Measurements from ENCODE around the gene CCDC13. TPM values are rescaled to one million over a fixed set of nuclear protein-coding genes. Genes with fewer than 3 reads are reported as not detected.

The CCDC13 gene
- total RNA-seq, 1 experiment from 2014 or later, result 2.3 TPM

DNA sequence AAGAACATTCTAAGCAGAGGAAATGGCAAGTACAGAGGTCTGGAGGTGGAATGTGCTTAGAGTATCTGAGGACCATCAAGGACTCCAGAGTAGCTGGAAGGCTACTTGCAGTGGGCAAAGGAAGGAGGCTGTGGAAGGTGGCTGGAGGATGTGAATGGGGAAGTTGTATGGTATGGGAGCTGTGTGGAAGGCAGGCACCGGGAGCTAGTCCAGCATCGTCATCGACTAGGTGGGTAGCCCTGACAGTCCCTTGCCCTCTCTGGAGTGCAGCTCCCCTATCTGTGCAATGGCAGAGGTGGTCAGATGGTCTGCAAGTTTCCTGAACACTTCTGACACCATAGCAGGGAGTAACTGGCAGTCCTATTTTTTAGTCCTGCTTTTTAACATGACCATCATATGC, 19.3 kb downstream of the CCDC13 start:
- BruUV-seq (replicated peaks), result no TSS peak
- RAD21 ChIA-PET (ENCODE audit: low non-redundant PET in 1 of 2, low total read pairs in 2 of 2, uncharacterized antibody in 2 of 2, unreplicated experiment in 2 of 2), result no interaction called here
- Histone ChIP-seq H3K9me2 (ENCODE audit: insufficient read depth) (no peaks in the 10 kb centered on the region), H3K79me2 (ENCODE audit: insufficient read depth, low read length) (no peaks in the 10 kb centered on the region), H3K9ac (ENCODE audit: low read length) (no peak overlapping the region), H3K4me2 (ENCODE audit: low read length) (no peak overlapping the region), H3K4me3 (replicated peaks in 1 of 2; ENCODE audit: low read depth in 1 of 2, low read length in 2 of 2) (no peak overlapping the region), H3K36me3 (ENCODE audit: control insufficient read depth in 1 of 2, insufficient read depth in 2 of 2, low read length in 2 of 2) (no peaks in the 10 kb centered on the region), H3K4me1 (ENCODE audit: control insufficient read depth in 1 of 2, insufficient read depth in 2 of 2, low read length in 2 of 2) (no peaks in the 10 kb centered on the region), H4K20me1 (ENCODE audit: insufficient read depth) (no peaks in the 10 kb centered on the region), H3K9me3 (ENCODE audit: control insufficient read depth in 1 of 2, insufficient read depth in 1 of 2, low read depth in 1 of 2, low read length in 2 of 2) (no peaks in the 10 kb centered on the region), H3K27ac (ENCODE audit: low read depth, low read length) (no peak overlapping the region), H2AFZ (ENCODE audit: low read depth, low read length, poor library complexity, severe bottlenecking) (no peak overlapping the region), H3K27me3 (ENCODE audit: insufficient read depth, low read length) (no peaks in the 10 kb centered on the region)
- TF ChIP-seq CEBPB (IDR thresholded peaks at IDR 0.05; ENCODE audit: low read depth), result no peak
- TF ChIP-seq TCF7L2 (IDR thresholded peaks at IDR 0.05; ENCODE audit: borderline replicate concordance, extremely low read depth, insufficient read depth, insufficient read length), result no peak
- no peak for TF ChIP-seq POLR2A (IDR thresholded peaks at IDR 0.05; ENCODE audit: borderline replicate concordance, extremely low read depth, insufficient read depth, insufficient read length)
- no peak for TF ChIP-seq CBX3 (IDR thresholded peaks at IDR 0.05; ENCODE audit: low read depth)
- TF ChIP-seq ZFX (IDR thresholded peaks at IDR 0.05), result no peak
- no peak for TF ChIP-seq FOSL1 (IDR thresholded peaks at IDR 0.05; ENCODE audit: low read depth)
- no peak for TF ChIP-seq CTCF (IDR thresholded peaks at IDR 0.05 in 2 of 3, conservative IDR thresholded peaks at IDR 0.05 in 1 of 3; ENCODE audit: borderline replicate concordance in 1 of 3, insufficient read depth in 1 of 3, low read depth in 2 of 3, low read length in 2 of 3)
- no peak for TF ChIP-seq SP1 (IDR thresholded peaks at IDR 0.05; ENCODE audit: low read depth)
- TF ChIP-seq EZH2phosphoT487 (IDR thresholded peaks at IDR 0.05; ENCODE audit: borderline replicate concordance), result no peak
- no peak for TF ChIP-seq JUND (IDR thresholded peaks at IDR 0.05)
- no peak for DNase-seq (ENCODE audit: low read depth, low spot score)
- CTCF ChIA-PET, result interaction anchor here (0.9 kb wide), 1 partner anchor 8 kb away, joined by 3 read pairs; no protein-coding TSS in a partner anchor
- intact Hi-C loops (cut with micrococcal nuclease), result no loop called here
- POLR2A ChIA-PET, result no interaction called here
- ATAC-seq, result no peak

GRCh38 chr3:42752961-42753360, 20.1 kb downstream of the CCDC13 start:
- no peak overlapping the region for H3K9ac ChIP-seq (ENCODE audit: low read length)
- H4K20me1 ChIP-seq (ENCODE audit: insufficient read depth), result no peaks in the 10 kb centered on the region
- POLR2A ChIA-PET, result no interaction called here
- no TSS peak for BruUV-seq (replicated peaks)
- no peak overlapping the region for H3K4me2 ChIP-seq (ENCODE audit: low read length)
- DNase-seq (ENCODE audit: low read depth, low spot score) (no peak), ATAC-seq (no peak)
- H3K79me2 ChIP-seq (ENCODE audit: insufficient read depth, low read length), result no peaks in the 10 kb centered on the region
- H3K36me3 ChIP-seq (ENCODE audit: control insufficient read depth in 1 of 2, insufficient read depth in 2 of 2, low read length in 2 of 2), result no peaks in the 10 kb centered on the region
- RAD21 ChIA-PET (ENCODE audit: low non-redundant PET in 1 of 2, low total read pairs in 2 of 2, uncharacterized antibody in 2 of 2, unreplicated experiment in 2 of 2), result no interaction called here
- CTCF ChIA-PET, result no interaction called here
- no peak overlapping the region for H3K4me3 ChIP-seq (replicated peaks in 1 of 2; ENCODE audit: low read depth in 1 of 2, low read length in 2 of 2)
- no peak overlapping the region for H2AFZ ChIP-seq (ENCODE audit: low read depth, low read length, poor library complexity, severe bottlenecking)
- H3K4me1 ChIP-seq (ENCODE audit: control insufficient read depth in 1 of 2, insufficient read depth in 2 of 2, low read length in 2 of 2), result no peaks in the 10 kb centered on the region
- no peak overlapping the region for H3K27ac ChIP-seq (ENCODE audit: low read depth, low read length)
- no peaks in the 10 kb centered on the region for H3K27me3 ChIP-seq (ENCODE audit: insufficient read depth, low read length)
- TF ChIP-seq, protein P1, sequence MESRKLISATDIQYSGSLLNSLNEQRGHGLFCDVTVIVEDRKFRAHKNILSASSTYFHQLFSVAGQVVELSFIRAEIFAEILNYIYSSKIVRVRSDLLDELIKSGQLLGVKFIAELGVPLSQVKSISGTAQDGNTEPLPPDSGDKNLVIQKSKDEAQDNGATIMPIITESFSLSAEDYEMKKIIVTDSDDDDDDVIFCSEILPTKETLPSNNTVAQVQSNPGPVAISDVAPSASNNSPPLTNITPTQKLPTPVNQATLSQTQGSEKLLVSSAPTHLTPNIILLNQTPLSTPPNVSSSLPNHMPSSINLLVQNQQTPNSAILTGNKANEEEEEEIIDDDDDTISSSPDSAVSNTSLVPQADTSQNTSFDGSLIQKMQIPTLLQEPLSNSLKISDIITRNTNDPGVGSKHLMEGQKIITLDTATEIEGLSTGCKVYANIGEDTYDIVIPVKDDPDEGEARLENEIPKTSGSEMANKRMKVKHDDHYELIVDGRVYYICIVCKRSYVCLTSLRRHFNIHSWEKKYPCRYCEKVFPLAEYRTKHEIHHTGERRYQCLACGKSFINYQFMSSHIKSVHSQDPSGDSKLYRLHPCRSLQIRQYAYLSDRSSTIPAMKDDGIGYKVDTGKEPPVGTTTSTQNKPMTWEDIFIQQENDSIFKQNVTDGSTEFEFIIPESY (IDR thresholded peaks at IDR 0.05; ENCODE audit: extremely low read depth, insufficient replicate concordance, low read length), result no peak
- TF ChIP-seq POLR2AphosphoS5 (IDR thresholded peaks at IDR 0.05; ENCODE audit: low read depth, low read length) (no peak), YY1 (IDR thresholded peaks at IDR 0.05; ENCODE audit: extremely low read depth, insufficient replicate concordance, low read depth, low read length) (no peak), EGR1 (IDR thresholded peaks at IDR 0.05; ENCODE audit: low read depth) (no peak)
- intact Hi-C loops (cut with micrococcal nuclease), result no loop called here
- no peaks in the 10 kb centered on the region for H3K9me2 ChIP-seq (ENCODE audit: insufficient read depth)
- H3K9me3 ChIP-seq (ENCODE audit: control insufficient read depth in 1 of 2, insufficient read depth in 1 of 2, low read depth in 1 of 2, low read length in 2 of 2), result no peaks in the 10 kb centered on the region

Data from HCT116 (cell line).